HEK293T (cell line): ENCODE results near the gene SYNE2.
"Not testable (repeated sequence)": the region's sequence is repeated elsewhere in the genome, so short reads cannot be mapped to it uniquely, and the experiment has no call there.

Source experiments
- CTCF ChIA-PET: fragments of 350-600 bp; formaldehyde crosslinking; extraction: SDS; loops from one replicate; lab custom pipeline; 2021; ENCODE audit warnings: antibody characterized with exemption, inconsistent platforms; lab: Yijun Ruan, JAX
- POLR2A ChIA-PET: fragments of 350-600 bp; formaldehyde crosslinking; extraction: SDS; loops from one replicate; lab custom pipeline; 2020; ENCODE audit warnings: antibody characterized with exemption, inconsistent platforms; lab: Yijun Ruan, JAX
- DNase-seq: peaks from one replicate; pipeline ENCODE4 v3.0.0; 2012; ENCODE audit warnings: mixed read lengths; ENCODE audit errors: extremely low spot score
- ARNT ChIP-seq: fragments of 450-650 bp; IDR thresholded peaks from 2 replicates; pipeline ENCODE4 v1.6.1; 2017; ENCODE audit warnings: mild to moderate bottlenecking
- BHLHE40 ChIP-seq: fragments of 450-650 bp; IDR thresholded peaks from 2 replicates; pipeline ENCODE4 v1.6.1; 2016; ENCODE audit warnings: mild to moderate bottlenecking, moderate library complexity, borderline replicate concordance
- CTBP1 ChIP-seq: fragments of 450-650 bp; IDR thresholded peaks from 2 replicates; pipeline ENCODE4 v1.6.1; 2016; ENCODE audit warnings: borderline replicate concordance
- ELF4 ChIP-seq: fragments of 450-650 bp; IDR thresholded peaks from 2 replicates; pipeline ENCODE4 v1.6.1; 2017; ENCODE audit warnings: antibody characterized with exemption
- FOXA1 ChIP-seq: fragments of 450-650 bp; IDR thresholded peaks from 2 replicates; pipeline ENCODE4 v1.6.1; 2016; ENCODE audit warnings: mild to moderate bottlenecking
- FOXK2 ChIP-seq: fragments of 450-650 bp; IDR thresholded peaks from 2 replicates; pipeline ENCODE4 v1.6.1; 2016; ENCODE audit warnings: mild to moderate bottlenecking
- FOXM1 ChIP-seq: fragments of 450-650 bp; IDR thresholded peaks from 2 replicates; pipeline ENCODE4 v1.6.1; 2017; ENCODE audit warnings: mild to moderate bottlenecking, borderline replicate concordance
- HDGF ChIP-seq: fragments of 450-650 bp; IDR thresholded peaks from 2 replicates; pipeline ENCODE4 v1.6.1; 2017; ENCODE audit warnings: antibody characterized with exemption, borderline replicate concordance
- L3MBTL2 ChIP-seq: fragments of 450-650 bp; conservative IDR thresholded peaks from 2 replicates; pipeline ENCODE4 v1.6.1; 2016; ENCODE audit warnings: mild to moderate bottlenecking
- LEF1 ChIP-seq: fragments of 450-650 bp; IDR thresholded peaks from 2 replicates; pipeline ENCODE4 v1.6.1; 2017; ENCODE audit warnings: mild to moderate bottlenecking, borderline replicate concordance
- NFRKB ChIP-seq: fragments of 450-650 bp; IDR thresholded peaks from 2 replicates; pipeline ENCODE4 v1.6.1; 2016; ENCODE audit warnings: mild to moderate bottlenecking, moderate library complexity
- SP1 ChIP-seq: fragments of 450-650 bp; IDR thresholded peaks from 2 replicates; pipeline ENCODE4 v1.6.1; 2017
- SUZ12 ChIP-seq: fragments of 450-650 bp; IDR thresholded peaks from 2 replicates; pipeline ENCODE4 v1.6.1; 2016; ENCODE audit warnings: mild to moderate bottlenecking
- TARDBP ChIP-seq: fragments of 450-650 bp; IDR thresholded peaks from 2 replicates; pipeline ENCODE4 v1.6.1; 2016
- ZNF384 ChIP-seq: fragments of 450-650 bp; IDR thresholded peaks from 2 replicates; pipeline ENCODE4 v1.6.1; 2016
- TF ChIP-seq, protein P1 (sequence below): fragments of 450-650 bp; IDR thresholded peaks from 2 replicates; pipeline ENCODE4 v1.6.1; 2016

Gene SYNE2

DNA sequence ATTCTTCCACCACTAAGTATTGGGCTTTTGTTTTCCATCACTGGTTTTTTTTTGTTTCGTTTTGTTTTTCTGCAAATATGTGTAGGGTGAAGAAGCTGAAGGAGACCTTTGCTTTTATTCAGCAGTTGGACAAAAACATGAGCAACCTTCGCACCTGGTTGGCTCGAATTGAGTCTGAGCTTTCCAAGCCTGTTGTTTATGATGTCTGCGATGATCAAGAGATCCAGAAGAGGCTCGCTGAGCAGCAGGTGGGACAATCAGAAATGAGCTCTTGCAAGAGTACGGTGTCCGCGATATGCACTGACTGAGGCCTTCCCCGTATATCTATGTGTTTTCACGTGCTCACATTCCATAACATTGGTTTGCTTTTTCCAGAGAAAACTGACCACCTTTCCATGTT lies 349.9 kb downstream of the SYNE2 start:
- TF ChIP-seq BHLHE40 (no peak), LEF1 (no peak), HDGF (no peak), ZNF384 (no peak), FOXK2 (no peak), ELF4 (no peak), FOXA1 (no peak), ARNT (no peak), L3MBTL2 (no peak), SUZ12 (no peak), TARDBP (no peak), CTBP1 (no peak), SP1 (no peak), NFRKB (no peak), FOXM1 (no peak)
- TF ChIP-seq, protein P1, sequence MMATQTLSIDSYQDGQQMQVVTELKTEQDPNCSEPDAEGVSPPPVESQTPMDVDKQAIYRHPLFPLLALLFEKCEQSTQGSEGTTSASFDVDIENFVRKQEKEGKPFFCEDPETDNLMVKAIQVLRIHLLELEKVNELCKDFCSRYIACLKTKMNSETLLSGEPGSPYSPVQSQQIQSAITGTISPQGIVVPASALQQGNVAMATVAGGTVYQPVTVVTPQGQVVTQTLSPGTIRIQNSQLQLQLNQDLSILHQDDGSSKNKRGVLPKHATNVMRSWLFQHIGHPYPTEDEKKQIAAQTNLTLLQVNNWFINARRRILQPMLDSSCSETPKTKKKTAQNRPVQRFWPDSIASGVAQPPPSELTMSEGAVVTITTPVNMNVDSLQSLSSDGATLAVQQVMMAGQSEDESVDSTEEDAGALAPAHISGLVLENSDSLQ = no peak
- no peak for DNase-seq
- CTCF ChIA-PET = no interaction called here
- POLR2A ChIA-PET = no interaction called here

DNA sequence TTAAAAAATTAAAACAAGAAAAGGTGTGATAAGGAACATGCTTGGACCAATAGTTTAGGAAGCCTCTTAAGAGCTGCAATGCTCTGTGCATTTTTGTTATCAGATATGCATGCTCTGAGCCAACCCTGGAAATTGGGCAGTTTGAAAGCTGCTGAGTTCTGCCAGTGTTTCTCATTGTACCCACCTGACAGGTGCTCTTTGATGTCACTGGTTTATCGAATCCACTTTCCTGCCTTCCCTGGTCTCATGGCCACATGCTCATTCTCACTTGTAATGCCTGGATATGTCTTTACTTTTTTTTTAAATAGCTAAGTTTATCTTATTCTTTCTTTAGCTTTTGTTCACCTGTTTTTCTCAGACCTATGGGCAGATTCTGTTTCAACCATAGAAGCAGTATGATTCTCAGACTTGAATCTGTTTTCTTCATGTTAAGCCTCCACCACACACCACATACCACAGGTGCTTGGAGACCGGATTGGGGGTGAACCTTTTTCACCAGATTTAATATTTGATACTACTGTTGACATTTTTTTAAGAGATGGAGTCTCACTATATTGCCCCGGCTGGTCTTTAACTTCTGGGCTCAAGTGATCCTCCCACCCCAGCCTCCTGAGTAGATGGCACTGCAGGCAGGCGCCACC lies 350.7 kb downstream of the SYNE2 start:
- no peak for TF ChIP-seq FOXA1
- no peak for TF ChIP-seq ELF4
- TF ChIP-seq CTBP1 = no peak
- no peak for TF ChIP-seq FOXK2
- no peak for TF ChIP-seq L3MBTL2
- no peak for TF ChIP-seq ARNT
- no peak for TF ChIP-seq ZNF384
- TF ChIP-seq BHLHE40 = no peak
- TF ChIP-seq SP1 = no peak
- TF ChIP-seq HDGF = no peak
- no peak for TF ChIP-seq TARDBP
- no peak for TF ChIP-seq NFRKB
- TF ChIP-seq SUZ12 = no peak
- TF ChIP-seq, protein P1 = no peak
- no peak for TF ChIP-seq FOXM1
- no peak for TF ChIP-seq LEF1
- CTCF ChIA-PET = no interaction called here
- POLR2A ChIA-PET = interaction anchor here (1.0 kb wide), 1 partner anchor 351 kb away, joined by 3 read pairs; no protein-coding TSS in a partner anchor
- no peak for DNase-seq

DNA sequence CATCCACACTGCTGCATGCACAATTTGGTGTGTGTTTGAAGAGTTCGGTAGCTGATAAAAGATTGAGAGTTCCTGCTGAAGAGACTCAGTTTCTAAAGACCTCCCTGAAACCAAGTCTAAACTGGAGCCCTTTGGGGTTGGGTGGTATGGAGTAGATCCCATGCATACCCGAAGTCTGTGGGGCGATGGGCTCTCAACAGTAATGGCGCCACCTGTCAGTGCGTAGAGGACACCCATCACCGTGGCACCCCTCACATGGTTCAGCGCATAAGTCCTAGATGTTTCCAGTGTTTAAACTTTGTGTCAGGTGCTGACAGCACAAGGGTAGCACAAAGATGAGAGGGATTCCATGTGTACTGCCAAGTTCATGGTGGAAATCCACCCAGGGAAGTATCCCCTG lies 355.5 kb downstream of the SYNE2 start:
- CTCF ChIA-PET = no interaction called here
- POLR2A ChIA-PET = no interaction called here
- no peak for DNase-seq
- TF ChIP-seq FOXM1 (no peak), NFRKB (no peak)

DNA sequence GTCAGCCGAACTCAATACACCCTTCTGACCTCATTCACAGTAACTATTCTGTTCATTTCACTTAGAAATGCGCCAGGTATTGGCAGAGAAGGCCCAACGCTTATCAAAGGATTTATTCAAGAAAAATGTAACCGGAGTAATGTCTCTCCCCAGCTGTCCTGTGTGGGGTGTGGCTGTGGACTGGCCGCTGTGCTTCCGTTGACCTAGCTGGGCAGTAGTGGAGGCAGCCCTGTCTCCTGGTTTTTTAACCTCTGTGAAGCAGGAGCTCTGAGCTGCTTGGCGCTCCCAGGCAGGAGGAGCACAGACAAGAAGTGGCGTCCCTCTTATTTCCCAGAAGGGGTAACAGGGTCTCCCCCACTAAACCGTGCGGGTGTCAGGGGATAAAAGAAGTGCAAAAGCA lies 356.2 kb downstream of the SYNE2 start:
- DNase-seq = no peak
- ChIA-PET POLR2A (no interaction called here), CTCF (no interaction called here)
- no peak for TF ChIP-seq HDGF
- TF ChIP-seq ARNT = no peak
- TF ChIP-seq LEF1 = no peak
- TF ChIP-seq NFRKB = no peak
- no peak for TF ChIP-seq ZNF384
- no peak for TF ChIP-seq SP1
- no peak for TF ChIP-seq TARDBP
- TF ChIP-seq BHLHE40 = no peak
- no peak for TF ChIP-seq FOXA1
- TF ChIP-seq, protein P1 = no peak
- TF ChIP-seq FOXM1 = no peak

DNA sequence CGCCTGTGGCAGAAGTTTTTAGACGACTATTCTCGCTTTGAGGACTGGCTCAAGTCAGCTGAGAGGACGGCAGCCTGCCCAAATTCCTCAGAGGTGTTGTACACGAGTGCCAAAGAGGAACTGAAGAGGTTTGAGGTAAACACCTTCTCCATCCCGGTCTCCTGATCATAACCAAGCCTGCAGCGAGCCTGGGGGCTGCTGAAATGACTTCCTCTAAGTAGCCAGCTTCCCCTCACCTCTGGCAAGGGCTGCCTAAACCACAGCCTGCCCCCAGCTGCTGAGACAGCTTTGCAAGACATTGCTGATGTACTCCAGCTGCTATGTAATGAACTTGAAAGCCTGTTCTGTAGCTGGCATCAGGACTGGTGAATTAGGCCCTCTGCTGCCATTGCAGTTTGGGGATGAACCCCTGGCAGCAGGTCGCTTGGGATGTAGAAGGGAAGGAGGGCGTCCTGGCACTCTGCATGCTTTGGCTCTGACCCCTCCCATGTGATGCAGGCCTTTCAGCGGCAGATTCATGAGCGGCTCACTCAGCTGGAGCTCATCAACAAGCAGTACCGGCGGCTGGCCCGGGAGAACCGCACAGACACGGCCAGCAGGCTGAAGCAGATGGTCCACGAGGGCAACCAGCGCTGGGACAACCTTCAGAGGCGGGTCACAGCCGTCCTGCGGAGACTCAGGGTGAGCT lies 356.8 kb downstream of the SYNE2 start:
- POLR2A ChIA-PET = interaction anchor here (1.0 kb wide), 1 partner anchor 10 kb away, joined by 3 read pairs; no protein-coding TSS in a partner anchor
- no peak for DNase-seq
- CTCF ChIA-PET = interaction anchor here (0.5 kb wide), 1 partner anchor 28 kb away, joined by 3 read pairs; no protein-coding TSS in a partner anchor
- TF ChIP-seq SP1 = no peak
- TF ChIP-seq ZNF384 = no peak
- TF ChIP-seq L3MBTL2 = no peak
- no peak for TF ChIP-seq ELF4
- no peak for TF ChIP-seq ARNT
- TF ChIP-seq BHLHE40 = no peak

DNA sequence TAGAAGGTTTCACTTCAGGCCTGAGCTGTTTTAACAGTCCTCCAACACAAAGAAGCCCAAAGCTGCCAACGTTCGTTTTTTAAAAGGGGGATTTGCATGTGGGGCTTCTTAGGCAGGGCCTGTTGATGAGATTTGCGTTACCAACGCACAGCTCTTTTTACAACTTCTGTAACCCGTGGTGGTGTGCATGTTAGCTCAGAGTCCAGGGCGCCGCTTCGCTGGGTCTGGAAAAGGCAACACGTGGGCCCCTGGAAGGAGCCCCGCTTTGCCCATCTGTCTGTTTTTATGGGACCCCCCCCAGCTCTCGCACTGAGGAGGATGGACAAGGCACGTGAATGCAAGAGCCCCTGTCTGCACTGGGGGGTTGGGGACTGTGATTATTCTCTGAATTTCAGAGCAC lies 357.4 kb downstream of the SYNE2 start:
- ChIA-PET CTCF (interaction anchor here (0.5 kb wide), 1 partner anchor 27 kb away, joined by 3 read pairs; no protein-coding TSS in a partner anchor), POLR2A (interaction anchor here (1.0 kb wide), 1 partner anchor 11 kb away, joined by 3 read pairs; no protein-coding TSS in a partner anchor)

DNA sequence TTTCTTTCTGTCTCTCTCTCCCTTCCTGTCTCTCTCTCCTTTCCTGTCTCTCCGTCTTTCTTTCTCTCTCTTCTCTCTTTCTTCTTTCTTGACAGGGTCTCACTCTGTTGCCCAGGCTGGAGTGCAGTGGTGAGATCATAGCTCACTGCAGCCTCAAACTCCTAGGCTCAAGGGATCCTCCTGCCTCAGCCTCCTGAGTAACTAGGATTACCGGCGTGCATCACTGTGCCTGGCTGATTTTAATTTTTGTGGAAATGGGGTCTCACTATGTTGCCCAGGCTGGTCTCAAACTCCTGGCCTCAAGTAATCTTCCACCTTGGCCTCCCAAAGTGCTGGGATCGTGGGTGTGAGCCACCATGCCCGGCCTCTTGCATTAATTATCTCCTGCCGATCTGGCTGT lies 358.1 kb downstream of the SYNE2 start:
- CTCF ChIA-PET, POLR2A ChIA-PET, DNase-seq: not testable (repeated sequence)

More for the DNA sequence above, 357.4 kb downstream of the SYNE2 start:
- DNase-seq = no peak
- TF ChIP-seq NFRKB = no peak
- TF ChIP-seq ARNT = no peak
- no peak for TF ChIP-seq SP1
- TF ChIP-seq FOXA1 = no peak
- TF ChIP-seq FOXM1 = no peak
- TF ChIP-seq CTBP1 = no peak
- TF ChIP-seq ELF4 = no peak
- TF ChIP-seq HDGF = no peak
- TF ChIP-seq TARDBP = no peak
- no peak for TF ChIP-seq SUZ12
- TF ChIP-seq, protein P1 = no peak
- TF ChIP-seq FOXK2 = no peak
- no peak for TF ChIP-seq ZNF384
- TF ChIP-seq LEF1 = no peak
- TF ChIP-seq L3MBTL2 = no peak
- TF ChIP-seq BHLHE40 = no peak
